HEK293 (cell line): ENCODE data around the gene CADPS2.

ENCODE experiments used
- CTCF ChIA-PET: fragments of 350-600 bp; formaldehyde crosslinking; extraction: SDS; loops from one replicate; lab custom pipeline; 2021; ENCODE audit warnings: antibody characterized with exemption; lab: Yijun Ruan, JAX
- POLR2A ChIA-PET: fragments of 300-600 bp; formaldehyde crosslinking; extraction: SDS; loops from one replicate; lab custom pipeline; 2020; ENCODE audit warnings: antibody characterized with exemption, inconsistent platforms; lab: Yijun Ruan, JAX
- H3K27ac ChIP-seq: fragments of 200-500 bp; sonication (Bioruptor generic); 2 replicates; pipeline ENCODE4 v1.5.1; 2014; ENCODE audit warnings: low read depth, low read length, control low read depth, inconsistent platforms; ENCODE audit errors: extremely low read depth
- H3K36me3 ChIP-seq, 2 experiments: fragments of 200-500 bp in 1 of 2; sonication (Bioruptor generic) in 1 of 2; 1 replicate in 1 of 2; 2 replicates in 1 of 2; pipeline ENCODE4 v1.5.1; 2014 to 2017; ENCODE audit warnings: inconsistent platforms in 2 of 2, low read length in 2 of 2; ENCODE audit not compliant: control insufficient read depth in 2 of 2, insufficient read depth in 1 of 2
- H3K4me1 ChIP-seq: fragments of 200-500 bp; sonication (Bioruptor generic); 2 replicates; pipeline ENCODE4 v1.5.1; 2014; ENCODE audit warnings: mild to moderate bottlenecking, low read length, inconsistent platforms; ENCODE audit not compliant: control insufficient read depth, insufficient read depth
- H3K4me3 ChIP-seq: 2 replicates; pipeline ENCODE4 v1.5.1; 2011; ENCODE audit warnings: low read depth, mild to moderate bottlenecking, control low read depth, low read length, moderate library complexity
- H3K9me3 ChIP-seq: fragments of 200-500 bp; sonication (Bioruptor generic); 2 replicates; pipeline ENCODE4 v1.5.1; 2014; ENCODE audit warnings: low read depth, low read length, inconsistent platforms; ENCODE audit not compliant: control insufficient read depth, insufficient read depth
- CTCF ChIP-seq: fragments of 450-650 bp; formaldehyde crosslinking; IDR thresholded peaks from 2 replicates; pipeline ENCODE4 v1.5.1; 2016; ENCODE audit warnings: missing biosample characterization, missing genetic modification characterization
- HIC1 ChIP-seq: fragments of 450-650 bp; formaldehyde crosslinking; IDR thresholded peaks from 2 replicates; pipeline ENCODE4 v1.5.1; 2016; ENCODE audit warnings: missing biosample characterization, missing genetic modification characterization
- HOXA7 ChIP-seq: sonication (generic); formaldehyde crosslinking; IDR thresholded peaks from 2 replicates; pipeline ENCODE4 v1.8.1; 2022; ENCODE audit warnings: missing genetic modification reagents, borderline replicate concordance
- KLF9 ChIP-seq: fragments of 450-650 bp; formaldehyde crosslinking; IDR thresholded peaks from 2 replicates; pipeline ENCODE4 v1.5.1; 2016; ENCODE audit warnings: missing biosample characterization, missing genetic modification characterization, low read depth
- MYNN ChIP-seq: fragments of 450-650 bp; formaldehyde crosslinking; IDR thresholded peaks from 2 replicates; pipeline ENCODE4 v1.5.1; 2016; ENCODE audit warnings: missing biosample characterization, missing genetic modification characterization, borderline replicate concordance
- TCF7L2 ChIP-seq: IDR thresholded peaks from 2 replicates; pipeline ENCODE4 v1.6.1; 2011; ENCODE audit warnings: low read depth, mild to moderate bottlenecking, inconsistent platforms, low read length, moderate library complexity, borderline replicate concordance
- ZFP3 ChIP-seq: fragments of 450-650 bp; formaldehyde crosslinking; IDR thresholded peaks from 2 replicates; pipeline ENCODE4 v1.5.1; 2016; ENCODE audit warnings: low read depth, missing biosample characterization, missing genetic modification characterization
- ZNF202 ChIP-seq: fragments of 450-650 bp; formaldehyde crosslinking; IDR thresholded peaks from 2 replicates; pipeline ENCODE4 v1.5.1; 2016; ENCODE audit warnings: missing biosample characterization, missing genetic modification characterization, borderline replicate concordance
- ZNF24 ChIP-seq: fragments of 450-650 bp; formaldehyde crosslinking; IDR thresholded peaks from 2 replicates; pipeline ENCODE4 v1.5.1; 2016; ENCODE audit warnings: missing biosample characterization, missing genetic modification characterization
- ZNF26 ChIP-seq: fragments of 450-650 bp; formaldehyde crosslinking; IDR thresholded peaks from 2 replicates; pipeline ENCODE4 v1.5.1; 2016; ENCODE audit warnings: missing biosample characterization, missing genetic modification characterization
- ZNF398 ChIP-seq: fragments of 450-650 bp; formaldehyde crosslinking; IDR thresholded peaks from 2 replicates; pipeline ENCODE4 v1.5.1; 2017; ENCODE audit warnings: missing biosample characterization, missing genetic modification characterization
- ZNF561 ChIP-seq: fragments of 450-650 bp; IDR thresholded peaks from 2 replicates; pipeline ENCODE4 v1.5.1; 2018; ENCODE audit warnings: missing biosample characterization, missing genetic modification characterization, borderline replicate concordance
- ZNF585B ChIP-seq: fragments of 450-650 bp; formaldehyde crosslinking; IDR thresholded peaks from 2 replicates; pipeline ENCODE4 v1.5.1; 2016; ENCODE audit warnings: missing biosample characterization, missing genetic modification characterization
- ZNF747 ChIP-seq: fragments of 450-650 bp; formaldehyde crosslinking; IDR thresholded peaks from 2 replicates; pipeline ENCODE4 v1.5.1; 2016; ENCODE audit warnings: missing biosample characterization, missing genetic modification characterization
- ZNF777 ChIP-seq: fragments of 450-650 bp; formaldehyde crosslinking; IDR thresholded peaks from 2 replicates; pipeline ENCODE4 v1.5.1; 2017; ENCODE audit warnings: missing biosample characterization, missing genetic modification characterization, borderline replicate concordance
- ZNF791 ChIP-seq: fragments of 450-650 bp; formaldehyde crosslinking; IDR thresholded peaks from 2 replicates; pipeline ENCODE4 v1.5.1; 2016; ENCODE audit warnings: missing biosample characterization, missing genetic modification characterization
- ZSCAN30 ChIP-seq: fragments of 450-650 bp; IDR thresholded peaks from 2 replicates; pipeline ENCODE4 v1.5.1; 2018; ENCODE audit warnings: missing biosample characterization, mild to moderate bottlenecking, missing genetic modification characterization, moderate library complexity
- ZSCAN4 ChIP-seq: fragments of 450-650 bp; formaldehyde crosslinking; IDR thresholded peaks from 2 replicates; pipeline ENCODE4 v1.5.1; 2017; ENCODE audit warnings: missing biosample characterization, missing genetic modification characterization
- ZSCAN5A ChIP-seq: fragments of 450-650 bp; formaldehyde crosslinking; IDR thresholded peaks from 2 replicates; pipeline ENCODE4 v1.5.1; 2016; ENCODE audit warnings: missing biosample characterization, missing genetic modification characterization

The CADPS2 gene

GRCh38 chr7:122457325-122457724 lies 428.9 kb downstream of the CADPS2 start:
- no peak overlapping the region for H3K4me3 ChIP-seq
- no peaks in the 10 kb centered on the region; a peak in 1 of 3 replicates for H3K36me3 ChIP-seq
- no peak overlapping the region for H3K27ac ChIP-seq
- TF ChIP-seq ZNF24 (tag by site-specific recombination): no peak
- TF ChIP-seq MYNN (tag by site-specific recombination): no peak
- TF ChIP-seq ZFP3: no peak
- no peak for TF ChIP-seq HOXA7 (CRISPR knock-in tag)
- no peak for TF ChIP-seq ZSCAN5A
- TF ChIP-seq ZNF585B (tag by site-specific recombination): no peak
- no peak for TF ChIP-seq ZNF561 (tag by site-specific recombination)
- TF ChIP-seq HIC1: no peak
- no peak for TF ChIP-seq ZNF202
- TF ChIP-seq TCF7L2: no peak
- no peak for TF ChIP-seq ZSCAN4
- no peak for TF ChIP-seq ZNF777 (tag by site-specific recombination)
- no peak for TF ChIP-seq ZNF791 (tag by site-specific recombination)
- TF ChIP-seq CTCF: no peak
- TF ChIP-seq, all 188 proteins: peak for 0
- POLR2A ChIA-PET: no interaction called here
- no peaks in the 10 kb centered on the region for H3K4me1 ChIP-seq
- no peaks in the 10 kb centered on the region for H3K9me3 ChIP-seq
- CTCF ChIA-PET: no interaction called here

- Histone ChIP-seq H3K9me3 (no peaks in the 10 kb centered on the region), H3K4me3 (no peak overlapping the region), H3K36me3 (no peaks in the 10 kb centered on the region)
- POLR2A ChIA-PET: no interaction called here
- TF ChIP-seq ZNF747 (tag by site-specific recombination) (no peak), ZNF585B (tag by site-specific recombination) (no peak), ZSCAN30 (tag by site-specific recombination) (no peak), ZNF26 (tag by site-specific recombination) (no peak), ZNF398 (tag by site-specific recombination) (no peak), KLF9 (tag by site-specific recombination) (no peak)
- TF ChIP-seq, all 188 proteins: peak for 0
- Histone ChIP-seq H3K27ac (no peak overlapping the region), H3K4me1 (no peaks in the 10 kb centered on the region)
- CTCF ChIA-PET: no interaction called here
Observed at GRCh38 chr7:122454776-122455507, 431.3 kb downstream of the CADPS2 start.
